GM21723 (cell line): ENCODE results near the gene NAALADL2.
"Not testable (repeated sequence)": the region's sequence is repeated elsewhere in the genome, so short reads cannot be mapped to it uniquely, and the experiment has no call there.

Source experiments
- ATAC-seq: cut with Tn5 transposase; IDR thresholded peaks from one replicate; pipeline ENCODE4 v1.9.1; 2021; ENCODE audit warnings: mild to moderate bottlenecking, moderate library complexity; ENCODE audit not compliant: unreplicated experiment

NAALADL2 gene

DNA sequence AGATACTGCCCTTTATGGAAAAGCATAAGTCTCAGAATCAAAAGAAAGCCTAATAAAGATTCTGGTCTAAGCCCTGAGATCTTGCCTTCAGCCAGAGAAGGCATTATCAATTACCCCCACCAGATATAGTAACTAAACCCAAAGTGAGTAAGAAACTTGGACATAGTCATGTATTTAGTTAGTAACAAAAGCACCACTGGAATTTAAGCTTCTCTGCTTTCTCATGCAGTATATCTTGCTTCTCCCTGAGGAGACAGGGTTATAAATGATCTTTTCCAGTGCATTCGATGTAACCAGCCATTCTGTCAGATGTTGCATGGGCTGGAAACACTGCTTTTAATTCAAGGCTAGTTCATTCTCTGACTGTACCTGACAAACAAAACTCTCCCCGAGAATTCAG is 946.7 kb downstream of the NAALADL2 start:
- no peak for ATAC-seq

DNA sequence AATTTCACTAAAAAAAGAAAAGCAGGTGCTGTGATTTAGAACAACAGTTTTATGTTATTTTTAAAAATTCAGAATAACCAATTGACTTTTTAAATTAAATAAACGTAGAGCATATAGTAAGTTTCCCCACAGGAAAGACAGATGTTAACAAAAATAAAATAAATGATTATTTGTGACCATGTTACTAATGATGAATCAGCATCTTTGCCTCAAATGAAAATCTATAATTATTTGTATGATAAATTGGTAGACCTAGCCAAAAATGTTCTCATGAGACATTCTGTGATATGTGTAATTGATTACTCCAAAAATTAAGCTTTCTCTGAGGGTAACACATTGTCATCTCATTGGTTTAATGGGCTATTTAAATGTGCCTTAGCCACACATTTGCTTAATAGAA is 948.0 kb downstream of the NAALADL2 start:
- ATAC-seq = no peak

DNA sequence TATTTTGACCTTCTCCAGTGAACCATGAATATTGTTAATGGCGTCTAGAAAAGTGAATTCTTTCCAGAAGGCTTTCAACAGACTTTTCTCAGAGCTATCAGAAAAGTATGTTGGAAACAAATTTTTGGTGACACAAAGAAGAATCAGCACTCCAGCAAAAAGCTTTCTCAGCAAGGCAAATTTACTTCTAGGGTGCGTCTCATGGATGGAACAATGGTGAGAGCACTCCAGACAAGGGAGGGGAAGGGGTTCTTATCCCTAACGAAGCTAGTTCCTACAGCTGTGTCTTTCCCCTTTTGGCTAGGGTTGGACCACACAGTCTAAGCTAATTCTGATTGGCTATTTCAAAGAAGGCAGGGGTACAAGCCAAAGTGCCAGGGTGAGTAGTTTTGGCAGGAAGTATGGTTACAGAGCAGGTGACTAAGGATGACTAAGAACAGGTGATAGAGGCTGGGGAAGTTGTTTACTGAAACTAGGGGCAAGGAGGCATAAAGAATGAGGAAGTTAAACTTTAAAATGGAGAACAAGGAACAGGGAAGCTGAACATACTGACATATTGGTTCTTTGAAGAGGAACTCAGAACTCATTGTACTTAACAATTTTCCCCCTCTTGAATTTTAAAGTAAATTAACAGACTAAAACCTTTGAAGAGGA is 959.8 kb downstream of the NAALADL2 start:
- ATAC-seq = no peak

DNA sequence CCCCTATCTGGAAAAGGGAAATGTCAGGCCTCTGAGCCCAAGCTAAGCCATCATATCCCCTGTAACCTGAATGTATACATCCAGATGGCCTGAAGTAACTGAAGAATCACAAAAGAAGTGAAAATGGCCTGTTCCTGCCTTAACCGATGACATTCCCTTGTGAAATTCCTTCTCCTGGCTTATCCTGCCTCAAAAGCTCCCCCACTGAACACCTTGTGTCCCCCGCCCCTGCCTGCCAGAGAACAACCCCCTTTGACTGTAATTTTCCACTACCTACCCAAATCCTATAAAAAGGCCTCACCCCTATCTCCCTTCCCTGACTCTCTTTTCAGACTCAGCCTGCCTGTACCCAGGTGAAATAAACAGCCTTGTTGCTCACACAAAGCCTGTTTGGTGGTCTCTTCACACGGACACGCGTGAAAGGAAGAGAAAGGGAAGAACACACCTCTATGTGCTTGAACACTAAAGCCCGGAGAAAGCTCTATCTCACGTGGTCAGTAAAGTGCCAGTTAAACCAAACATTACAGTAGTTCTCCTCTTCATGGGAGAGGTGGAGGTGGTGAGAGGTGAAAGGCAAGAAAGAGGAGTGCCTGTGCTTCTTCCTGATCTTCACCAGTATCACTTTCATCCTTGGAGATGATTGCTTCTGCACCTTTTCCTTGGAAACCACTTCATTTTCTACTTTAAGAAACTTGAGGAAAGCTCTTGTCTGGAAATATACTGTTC is 963.8 kb downstream of the NAALADL2 start:
- ATAC-seq = not testable (repeated sequence)

DNA sequence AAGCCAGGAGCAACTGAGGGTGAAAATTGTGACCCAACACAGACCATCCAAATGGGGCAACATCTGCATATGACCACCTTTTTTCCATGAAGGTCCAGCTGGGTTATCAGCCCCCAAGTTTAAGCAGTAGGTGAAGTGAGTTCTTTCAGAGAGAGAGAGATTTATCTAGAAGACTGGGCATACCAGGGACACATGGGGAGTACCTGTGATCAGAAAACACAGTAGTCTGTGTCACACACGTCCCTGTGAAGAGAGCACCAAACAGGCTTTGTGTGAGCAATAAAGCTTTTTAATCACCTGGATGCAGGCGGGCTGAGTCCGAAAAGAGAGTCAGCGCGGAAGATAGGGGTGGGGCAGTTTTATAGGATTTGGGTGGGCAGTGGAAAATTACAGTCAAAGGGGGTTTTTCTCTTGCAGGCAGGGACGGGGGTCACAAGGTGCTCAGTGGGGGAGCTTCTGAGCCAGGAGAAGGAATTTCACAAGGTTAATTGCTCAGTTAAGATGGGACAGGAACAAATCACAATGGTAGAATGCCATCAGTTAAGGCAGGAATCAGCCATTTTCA is 966.0 kb downstream of the NAALADL2 start:
- ATAC-seq = not testable (repeated sequence)

DNA sequence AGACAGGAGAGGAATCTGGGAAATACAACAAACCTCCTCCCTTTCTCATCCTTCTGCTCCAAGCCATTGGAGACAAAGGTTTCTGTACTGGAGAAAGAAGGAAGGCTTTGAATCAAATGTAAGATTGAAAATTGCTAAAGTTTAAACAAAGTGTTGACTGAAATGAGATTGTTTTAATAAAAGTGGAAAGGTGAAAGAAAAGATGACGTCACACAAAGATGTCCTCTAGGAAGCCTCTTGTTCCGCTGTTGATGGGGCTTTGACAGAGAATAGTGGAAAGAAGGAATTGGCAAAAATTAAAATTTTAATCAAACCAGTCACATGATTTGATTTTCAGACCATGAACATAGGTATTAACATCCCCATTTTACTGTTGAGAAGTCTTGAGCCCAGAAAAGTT is 967.6 kb downstream of the NAALADL2 start:
- ATAC-seq = no peak

DNA sequence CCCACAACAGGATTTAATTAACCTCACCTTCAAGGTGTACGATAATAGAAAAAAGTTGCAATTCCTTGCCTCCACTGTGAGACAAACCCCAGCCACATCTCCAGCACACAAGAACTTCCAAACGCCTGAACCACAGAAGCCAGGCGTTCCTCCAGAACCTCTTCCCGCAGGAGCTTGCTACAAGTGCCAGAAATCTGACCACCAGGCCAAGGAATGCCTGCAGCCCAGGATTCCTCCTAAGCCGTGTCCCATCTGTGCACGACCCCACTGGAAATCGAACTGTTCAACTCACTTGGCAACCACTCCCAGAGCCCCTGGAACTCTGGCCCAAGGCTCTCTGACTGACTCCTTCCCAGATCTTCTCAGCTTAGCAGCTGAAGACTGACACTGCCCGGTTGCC is 970.7 kb downstream of the NAALADL2 start:
- not testable (repeated sequence) for ATAC-seq

DNA sequence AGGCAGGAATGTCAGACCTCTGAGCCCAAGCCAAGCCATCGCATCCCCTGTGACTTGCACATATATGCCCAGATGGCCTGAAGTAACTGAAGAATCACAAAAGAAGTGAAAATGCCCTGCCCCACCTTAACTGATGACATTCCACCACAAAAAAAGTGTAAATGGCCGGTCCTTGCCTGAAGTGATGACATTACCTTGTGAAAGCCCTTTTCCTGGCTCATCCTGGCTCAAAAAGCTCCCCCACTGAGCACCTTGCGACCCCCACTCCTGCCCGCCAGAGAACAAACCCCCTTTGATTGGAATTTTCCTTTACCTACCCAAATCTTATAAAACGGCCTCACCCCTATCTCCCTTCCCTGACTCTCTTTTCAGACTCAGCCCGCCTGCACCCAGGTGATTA is 976.6 kb downstream of the NAALADL2 start:
- ATAC-seq = not testable (repeated sequence)

DNA sequence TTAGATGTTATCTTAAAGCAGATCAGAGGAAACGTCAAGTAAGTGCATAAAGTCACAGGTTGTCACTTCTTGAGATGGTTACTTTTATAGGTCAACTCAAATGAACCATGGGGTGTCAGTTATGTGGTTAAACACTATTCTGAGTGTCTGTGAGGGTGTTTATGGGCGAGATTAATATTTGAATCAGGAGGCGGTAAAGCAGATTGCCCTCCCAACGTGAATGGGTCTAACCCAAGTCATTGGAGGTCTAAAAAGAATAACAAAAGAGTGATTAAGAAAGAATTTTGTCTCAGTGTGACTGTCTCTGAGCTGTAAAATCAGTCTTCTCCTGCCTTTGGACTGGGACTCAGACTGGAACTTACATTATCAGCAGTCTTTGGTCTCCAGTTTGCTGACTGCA is 977.5 kb downstream of the NAALADL2 start:
- no peak for ATAC-seq

DNA sequence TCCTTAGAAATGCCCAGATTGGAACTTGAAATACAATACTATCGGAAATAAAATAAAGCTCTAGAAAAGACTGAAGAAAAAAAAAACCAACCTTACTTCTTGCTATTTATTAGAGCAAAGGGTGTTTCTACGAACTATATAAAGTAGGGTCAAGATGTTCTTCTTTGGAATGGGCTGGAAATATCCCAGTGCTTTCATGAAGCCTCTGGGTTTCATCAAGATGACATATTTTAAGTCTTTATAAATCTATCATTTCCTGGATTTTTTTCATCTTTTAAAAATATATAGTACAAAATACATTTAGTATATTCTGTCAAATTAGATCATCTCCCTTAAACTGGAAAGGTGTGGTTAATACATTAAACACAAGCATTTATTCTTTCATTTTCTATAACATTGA is 978.8 kb downstream of the NAALADL2 start:
- no peak for ATAC-seq

DNA sequence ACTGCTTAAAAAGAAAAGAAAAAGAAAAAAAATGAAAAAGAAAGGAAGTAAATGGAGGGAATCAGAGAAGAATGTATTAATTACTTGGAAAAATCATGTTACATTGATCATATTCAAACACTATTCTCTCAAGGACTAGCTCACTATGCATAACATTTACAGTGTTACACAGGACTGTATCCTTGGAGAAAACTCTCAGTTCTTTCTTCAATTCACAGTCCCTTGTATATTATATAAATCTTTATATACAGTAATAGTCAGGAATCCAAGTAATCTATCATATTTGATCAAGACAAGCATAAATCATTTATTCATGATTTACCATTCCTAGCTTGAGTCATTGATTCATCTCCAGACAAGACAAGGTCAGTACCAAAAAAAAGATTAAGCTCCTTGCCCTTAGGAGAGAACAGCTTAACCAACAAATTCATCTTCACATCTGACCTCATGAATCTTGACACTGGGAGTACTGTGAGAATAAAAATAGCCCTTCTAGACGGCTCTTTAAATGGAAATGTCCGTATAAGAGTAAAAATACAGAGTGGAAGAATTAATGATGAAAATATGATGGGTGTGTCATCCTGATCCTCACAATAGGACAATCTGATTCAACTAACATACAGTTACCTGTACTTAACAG is 980.4 kb downstream of the NAALADL2 start:
- no peak for ATAC-seq

DNA sequence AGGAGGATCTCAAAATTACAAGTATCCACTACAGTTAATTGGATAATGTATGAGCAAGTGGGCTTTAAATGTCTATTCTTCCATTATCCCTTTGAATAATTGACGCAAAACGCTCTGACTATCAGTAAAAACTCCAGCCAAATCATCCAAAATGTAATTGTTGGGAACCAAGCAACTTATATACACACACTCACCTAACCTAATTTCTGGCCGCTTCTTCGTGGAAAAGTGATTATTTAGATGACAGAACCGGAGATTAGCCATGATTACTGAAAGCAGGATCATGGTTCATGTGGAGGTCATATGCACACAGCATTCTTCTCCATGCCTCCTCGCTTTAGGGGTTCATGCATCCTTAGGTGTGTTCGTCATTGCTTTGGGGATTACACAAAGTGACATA is 992.4 kb downstream of the NAALADL2 start:
- ATAC-seq = no peak

DNA sequence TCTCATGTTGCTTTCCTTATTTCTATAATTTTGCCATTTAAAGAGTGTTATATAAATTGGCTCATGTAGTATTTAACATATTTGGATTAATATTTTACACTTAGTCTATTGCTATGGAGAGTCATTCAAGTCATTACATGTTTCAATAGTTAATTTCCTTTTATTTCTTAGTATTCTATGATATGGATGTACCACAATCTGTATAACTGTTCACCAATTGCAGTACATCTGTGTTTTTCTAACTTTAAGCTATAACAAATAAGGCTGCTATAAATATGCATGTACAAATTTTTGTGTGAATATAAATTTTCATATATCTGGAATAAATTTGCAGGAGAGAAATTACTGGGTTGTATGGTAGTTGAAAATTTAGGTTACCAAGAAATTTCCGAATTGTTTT is 993.4 kb downstream of the NAALADL2 start:
- no peak for ATAC-seq

DNA sequence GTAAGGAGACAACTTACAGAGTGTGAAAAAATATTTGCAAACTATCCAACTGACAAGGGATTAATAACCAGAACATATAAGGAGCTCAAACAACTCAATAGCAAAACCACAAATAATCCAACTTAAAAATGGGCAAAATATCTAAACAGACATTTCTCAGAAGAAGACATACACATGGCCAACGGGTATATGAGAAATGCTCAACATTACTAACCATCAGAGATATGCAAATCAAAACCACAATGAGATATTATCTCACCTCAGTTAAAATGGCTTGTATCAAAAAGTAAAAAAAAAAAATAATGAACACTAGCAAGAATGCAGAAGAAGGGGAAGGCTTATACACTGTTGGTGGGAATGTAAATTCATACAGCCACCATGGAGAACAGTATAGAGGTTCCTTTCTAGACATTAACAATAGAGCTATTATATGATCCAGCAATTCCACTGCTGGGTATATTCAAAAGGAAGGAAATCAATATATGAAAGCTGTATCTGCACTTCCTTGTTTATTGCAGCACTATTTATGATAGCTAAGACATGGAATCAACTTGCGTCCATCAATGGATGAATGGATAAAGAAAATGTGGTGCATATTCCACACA is 998.6 kb downstream of the NAALADL2 start:
- ATAC-seq = no peak
